ENCODE results near the gene THSD7A.

DNA sequence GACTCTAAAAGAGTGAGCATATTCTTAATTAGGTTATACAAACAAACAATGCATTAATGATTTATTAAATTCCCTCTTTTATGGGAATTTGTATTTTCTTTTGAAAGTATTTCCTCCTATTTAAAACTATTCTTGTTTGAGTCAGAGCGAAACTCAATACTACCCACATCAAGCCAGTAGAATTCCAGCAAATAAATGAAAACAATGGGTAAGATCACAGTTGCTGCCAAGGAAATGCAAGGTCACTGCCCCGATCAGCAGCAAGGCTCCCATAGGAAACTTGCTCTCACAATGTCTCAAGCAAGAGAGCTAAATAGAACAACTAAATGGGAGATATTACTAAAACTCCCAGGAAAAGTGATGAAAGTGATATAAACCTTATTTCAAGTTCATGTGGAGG lies 206.3 kb downstream of the THSD7A start:
- TF ChIP-seq, protein P1, sequence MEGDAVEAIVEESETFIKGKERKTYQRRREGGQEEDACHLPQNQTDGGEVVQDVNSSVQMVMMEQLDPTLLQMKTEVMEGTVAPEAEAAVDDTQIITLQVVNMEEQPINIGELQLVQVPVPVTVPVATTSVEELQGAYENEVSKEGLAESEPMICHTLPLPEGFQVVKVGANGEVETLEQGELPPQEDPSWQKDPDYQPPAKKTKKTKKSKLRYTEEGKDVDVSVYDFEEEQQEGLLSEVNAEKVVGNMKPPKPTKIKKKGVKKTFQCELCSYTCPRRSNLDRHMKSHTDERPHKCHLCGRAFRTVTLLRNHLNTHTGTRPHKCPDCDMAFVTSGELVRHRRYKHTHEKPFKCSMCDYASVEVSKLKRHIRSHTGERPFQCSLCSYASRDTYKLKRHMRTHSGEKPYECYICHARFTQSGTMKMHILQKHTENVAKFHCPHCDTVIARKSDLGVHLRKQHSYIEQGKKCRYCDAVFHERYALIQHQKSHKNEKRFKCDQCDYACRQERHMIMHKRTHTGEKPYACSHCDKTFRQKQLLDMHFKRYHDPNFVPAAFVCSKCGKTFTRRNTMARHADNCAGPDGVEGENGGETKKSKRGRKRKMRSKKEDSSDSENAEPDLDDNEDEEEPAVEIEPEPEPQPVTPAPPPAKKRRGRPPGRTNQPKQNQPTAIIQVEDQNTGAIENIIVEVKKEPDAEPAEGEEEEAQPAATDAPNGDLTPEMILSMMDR (IDR thresholded peaks at IDR 0.05; ENCODE audit: poor library complexity, severe bottlenecking), result no peak
- TF ChIP-seq POLR2AphosphoS5 (IDR thresholded peaks at IDR 0.05), result no peak
- no peak for TF ChIP-seq EP300 (conservative IDR thresholded peaks at IDR 0.05; ENCODE audit: poor library complexity, severe bottlenecking)
- TF ChIP-seq TAF1 (IDR thresholded peaks at IDR 0.05; ENCODE audit: low read depth), result no peak
- no peak for TF ChIP-seq REST (IDR thresholded peaks at IDR 0.05; ENCODE audit: borderline replicate concordance)
- no peak for TF ChIP-seq EZH2 (IDR thresholded peaks at IDR 0.05; ENCODE audit: borderline replicate concordance, insufficient read depth, low read length, poor library complexity, severe bottlenecking)
- no peak for TF ChIP-seq SMC3 (conservative IDR thresholded peaks at IDR 0.05; ENCODE audit: poor library complexity)
